NCI-H146 treated with DMSO at 0.1 percent for 48 hours (cell line): ENCODE results near the gene STAT4.

Experiments used
- DNase-seq: peaks from one replicate; lab custom pipeline; 2025; ENCODE audit not compliant: unreplicated experiment; lab: John Stamatoyannopoulos, UW

The STAT4 gene

DNA sequence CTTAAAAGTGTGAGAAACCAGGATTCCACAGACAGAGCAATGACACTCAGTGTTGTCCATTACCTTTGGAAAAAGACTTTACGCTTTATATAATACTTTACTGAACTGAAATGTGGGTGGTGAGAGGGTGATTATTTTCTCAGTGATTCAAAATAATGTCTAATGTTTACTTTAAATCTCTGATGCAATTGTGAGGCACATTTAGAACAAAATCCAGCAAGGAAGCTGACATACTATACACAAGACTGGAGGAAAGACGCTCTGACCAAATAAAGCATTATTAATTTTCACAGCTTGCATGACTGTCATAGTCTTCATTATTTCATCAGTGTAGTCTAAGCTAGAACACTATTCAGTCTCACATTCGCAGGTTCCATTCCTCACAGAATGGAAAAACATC lies 102.7 kb downstream of the STAT4 start:
- DNase-seq: no peak

- DNase-seq: no peak
These were observed 105.7 kb downstream of the STAT4 start for GRCh38 chr2:191045141-191045540.

DNA sequence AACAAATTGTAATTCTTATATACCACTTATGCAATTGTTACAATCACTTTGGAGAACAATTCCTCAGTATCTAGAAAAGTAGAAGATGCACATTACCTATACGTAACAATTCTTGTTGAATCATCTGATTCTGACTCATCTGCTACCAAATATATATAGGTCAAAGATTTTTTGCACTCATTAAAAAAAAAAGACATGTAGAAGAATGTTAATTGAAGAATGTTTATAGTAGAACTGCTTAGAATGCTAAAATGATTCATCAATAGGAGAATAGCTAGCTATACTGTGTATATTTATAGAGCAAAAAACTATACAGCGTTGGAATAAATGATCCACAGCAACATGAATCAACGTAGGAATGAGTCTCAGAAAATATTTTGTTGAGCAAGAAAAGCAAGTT lies 107.4 kb downstream of the STAT4 start:
- DNase-seq: no peak

- no peak for DNase-seq
These were observed 109.2 kb downstream of the STAT4 start for GRCh38 chr2:191041418-191042161.

DNA sequence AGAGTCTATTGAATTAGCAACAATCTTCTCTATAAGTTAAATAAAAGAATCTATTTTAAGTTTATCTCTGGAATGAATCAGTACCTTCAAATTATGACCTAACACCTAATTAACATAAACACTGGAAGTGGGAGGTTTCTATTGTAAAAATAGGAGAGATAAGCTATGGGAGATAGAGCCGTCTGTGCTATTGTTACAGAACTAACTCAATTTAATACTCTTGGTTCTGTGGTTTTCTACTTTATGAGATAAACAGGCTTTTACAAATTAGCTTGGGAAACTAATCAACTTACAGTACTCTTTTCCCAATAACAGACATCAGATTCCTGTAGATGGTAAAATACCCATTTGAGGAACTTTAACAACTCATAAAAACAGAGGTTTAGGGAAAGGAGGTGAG lies 111.2 kb downstream of the STAT4 start:
- DNase-seq: no peak

GRCh38 chr2:191038741-191039140 lies 112.1 kb downstream of the STAT4 start:
- DNase-seq: no peak

- no peak for DNase-seq
These were observed 112.5 kb downstream of the STAT4 start for GRCh38 chr2:191038241-191038725.

DNA sequence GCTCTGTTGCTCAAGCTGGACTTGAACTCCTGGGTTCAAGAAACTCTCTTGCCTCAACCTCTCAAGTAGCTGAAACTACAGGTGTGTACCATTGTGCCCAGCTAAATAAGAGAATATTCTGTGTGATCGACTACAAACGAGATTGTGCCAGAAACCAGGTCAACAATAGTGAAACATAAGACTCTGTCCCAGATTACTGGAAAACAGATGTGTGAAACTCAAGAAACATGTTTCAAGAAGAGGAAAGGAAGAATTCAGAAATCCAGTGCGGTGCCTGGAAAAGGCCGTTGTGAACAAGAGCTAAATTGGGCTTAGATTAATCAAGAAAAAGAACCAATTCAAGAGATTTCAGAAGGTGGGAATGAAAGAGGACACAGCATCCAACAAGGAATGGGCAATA lies 113.4 kb downstream of the STAT4 start:
- DNase-seq: no peak

GRCh38 chr2:191036363-191036762 lies 114.4 kb downstream of the STAT4 start:
- no peak for DNase-seq

- DNase-seq: no peak
These were observed 118.0 kb downstream of the STAT4 start for GRCh38 chr2:191032588-191033429.

GRCh38 chr2:191031256-191031655 lies 119.5 kb downstream of the STAT4 start:
- no peak for DNase-seq

DNA sequence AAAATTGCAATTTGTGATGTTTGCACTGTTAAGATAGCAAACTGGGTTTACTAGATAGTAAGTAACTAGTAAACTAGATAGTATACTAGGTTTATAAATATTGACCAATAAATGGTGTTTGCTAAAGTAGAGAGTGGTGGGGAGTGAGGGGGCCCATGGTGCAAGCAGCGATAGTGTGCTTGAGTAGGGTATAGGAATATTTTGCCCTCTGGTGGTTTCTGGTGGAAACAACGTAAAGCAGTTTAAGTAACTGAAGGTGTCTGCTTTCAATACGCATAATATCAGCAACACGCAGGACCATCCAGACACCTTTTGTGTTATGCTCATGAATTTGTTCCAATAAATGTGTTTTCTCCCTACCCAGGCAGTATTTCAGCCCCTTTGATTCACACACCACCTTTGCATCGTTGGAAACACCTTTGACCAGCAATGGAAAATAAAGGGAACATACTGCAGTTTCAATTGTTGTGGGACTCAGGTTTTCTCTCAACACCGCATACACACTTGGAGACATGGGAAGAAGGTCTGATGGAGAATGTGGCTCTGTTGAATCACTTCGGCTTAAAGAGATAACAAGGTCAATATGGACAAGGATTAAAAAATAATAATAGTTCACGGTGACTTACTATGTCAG lies 120.2 kb downstream of the STAT4 start:
- peak; percentile 12 for DNase-seq

DNA sequence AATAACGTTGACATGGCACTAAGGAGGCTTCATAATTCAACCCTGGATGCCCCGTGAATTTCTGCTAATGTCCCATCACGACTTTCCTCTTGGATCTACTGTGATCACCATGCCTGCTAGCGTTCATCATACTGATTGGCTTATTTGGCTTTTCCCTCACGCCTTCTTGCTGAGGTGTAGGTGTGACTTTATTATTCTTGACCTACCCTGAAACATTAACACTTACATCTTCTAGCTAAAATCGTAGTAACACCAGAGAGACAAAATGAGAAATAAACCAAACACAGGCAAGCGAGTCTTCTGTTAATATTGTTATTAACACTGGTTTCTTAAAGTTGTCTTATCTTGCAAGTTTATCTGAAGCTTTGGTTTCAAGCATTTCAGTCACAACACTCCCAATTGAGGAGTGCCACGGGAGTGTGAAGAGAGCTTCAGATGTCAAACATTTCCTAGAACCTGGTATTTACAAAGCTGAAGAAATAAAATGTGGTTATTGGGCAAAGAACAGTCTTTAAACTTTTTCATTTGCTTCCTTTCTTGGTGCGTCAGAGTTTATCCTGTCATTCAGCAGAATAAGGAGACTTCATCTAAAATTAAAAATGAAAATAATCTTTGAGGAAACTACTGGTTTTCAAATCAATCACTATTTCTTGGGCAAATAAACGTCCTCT lies 121.4 kb downstream of the STAT4 start:
- DNase-seq: no peak

- DNase-seq: no peak
These were observed 124.4 kb downstream of the STAT4 start for GRCh38 chr2:191026377-191026776.

DNA sequence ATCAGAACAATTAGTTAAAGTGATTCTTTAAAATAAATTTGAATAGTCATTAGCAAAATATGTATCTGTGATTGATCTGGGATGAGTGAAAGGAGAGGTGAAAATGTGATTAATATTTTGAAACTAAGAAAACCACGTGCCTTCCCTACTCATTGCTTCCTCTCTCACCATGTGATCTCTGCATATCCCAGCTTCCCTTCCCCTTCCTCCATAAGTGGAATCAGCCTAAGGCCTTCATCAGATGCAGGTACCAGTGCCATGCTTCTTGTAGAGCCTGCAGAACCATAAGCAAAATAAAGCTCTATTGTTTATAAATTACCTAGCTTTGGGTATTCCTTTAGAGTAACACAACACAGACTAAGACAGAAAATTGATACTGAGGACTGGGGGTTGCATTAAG lies 125.7 kb downstream of the STAT4 start:
- DNase-seq: no peak

GRCh38 chr2:191023235-191023679 lies 127.5 kb downstream of the STAT4 start:
- DNase-seq: no peak

DNA sequence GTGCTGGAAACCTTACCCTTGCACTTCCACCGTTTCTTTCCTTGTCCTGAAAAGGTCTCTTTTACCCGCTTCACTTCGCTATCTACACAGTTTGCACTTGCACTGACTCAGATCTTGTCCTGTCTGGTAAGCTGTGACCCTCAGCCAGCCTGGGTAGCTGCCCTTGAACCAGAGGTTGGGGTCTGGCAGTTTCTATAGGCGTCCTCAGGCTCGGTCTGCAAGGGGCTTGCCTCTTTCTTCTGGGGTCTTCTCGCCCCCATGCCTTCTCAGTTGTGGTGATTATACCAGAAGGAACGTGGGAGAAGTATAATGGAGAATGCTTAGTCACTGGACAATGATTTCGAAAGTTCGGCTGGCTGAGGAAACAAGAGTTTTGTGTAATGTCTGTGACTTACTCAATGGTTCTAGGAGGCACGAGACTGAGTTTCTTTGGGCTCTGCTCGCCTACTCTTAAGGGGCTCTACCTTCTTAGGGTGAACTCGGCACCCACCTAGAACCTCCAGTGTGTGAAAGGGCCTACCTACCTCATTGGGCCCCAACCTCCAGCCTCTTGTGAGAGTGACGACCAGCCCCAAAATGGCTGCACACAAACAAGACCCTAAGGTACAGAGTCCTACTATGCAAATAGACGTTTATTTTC lies 129.9 kb downstream of the STAT4 start:
- no peak for DNase-seq

DNA sequence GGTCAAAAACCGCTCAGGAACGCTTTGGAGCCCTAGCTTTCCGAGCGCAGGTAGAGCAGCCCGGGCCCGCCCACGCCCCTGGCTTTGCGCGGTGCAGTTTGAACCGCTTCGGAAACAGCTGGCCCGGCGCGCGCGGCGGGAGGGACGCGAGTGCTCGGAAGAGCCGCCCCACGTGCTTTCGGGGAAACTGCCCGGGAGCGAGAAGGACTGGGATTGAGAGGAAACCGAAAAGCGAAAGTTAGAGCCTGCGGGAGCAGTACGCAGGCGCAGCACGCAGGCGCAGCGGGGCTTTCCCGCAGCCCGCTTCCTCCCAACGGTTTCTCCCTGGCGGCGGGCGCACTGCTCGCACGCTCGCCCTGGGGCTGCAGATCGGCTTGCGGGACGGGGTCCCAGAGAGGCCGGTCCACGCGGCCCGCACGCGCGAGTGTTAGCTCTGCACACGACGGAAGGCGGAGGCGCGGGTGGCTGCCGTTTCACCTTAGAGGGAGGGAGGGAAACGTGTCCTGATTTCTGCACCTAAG lies 130.5 kb downstream of the STAT4 start:
- peak; percentile 83 for DNase-seq

DNA sequence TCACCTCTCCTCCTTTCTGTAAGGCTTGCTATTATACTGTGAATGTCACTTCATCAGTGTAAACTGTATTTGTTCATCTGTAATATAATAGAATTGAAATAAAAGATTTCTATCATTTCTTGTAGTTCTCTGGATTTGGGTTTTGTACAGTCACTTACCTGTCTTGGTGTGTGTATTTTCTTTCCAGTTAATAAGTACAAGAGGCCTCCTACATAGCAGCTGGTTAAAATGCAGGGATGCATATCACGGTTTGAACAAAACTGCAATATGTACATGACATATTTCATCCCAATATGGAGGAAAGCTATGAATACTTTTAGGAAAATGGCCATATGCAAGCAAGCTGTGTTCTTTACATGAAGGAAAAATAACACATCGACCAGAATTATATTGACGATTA lies 131.4 kb downstream of the STAT4 start:
- no peak for DNase-seq

- DNase-seq: no peak
These were observed 132.1 kb downstream of the STAT4 start for GRCh38 chr2:191018643-191019119.
